ENCODE results near the gene ALPK3.
A peak's percentile ranks its signal among the peaks of the same experiment; 100 is the strongest.

Gene ALPK3

DNA sequence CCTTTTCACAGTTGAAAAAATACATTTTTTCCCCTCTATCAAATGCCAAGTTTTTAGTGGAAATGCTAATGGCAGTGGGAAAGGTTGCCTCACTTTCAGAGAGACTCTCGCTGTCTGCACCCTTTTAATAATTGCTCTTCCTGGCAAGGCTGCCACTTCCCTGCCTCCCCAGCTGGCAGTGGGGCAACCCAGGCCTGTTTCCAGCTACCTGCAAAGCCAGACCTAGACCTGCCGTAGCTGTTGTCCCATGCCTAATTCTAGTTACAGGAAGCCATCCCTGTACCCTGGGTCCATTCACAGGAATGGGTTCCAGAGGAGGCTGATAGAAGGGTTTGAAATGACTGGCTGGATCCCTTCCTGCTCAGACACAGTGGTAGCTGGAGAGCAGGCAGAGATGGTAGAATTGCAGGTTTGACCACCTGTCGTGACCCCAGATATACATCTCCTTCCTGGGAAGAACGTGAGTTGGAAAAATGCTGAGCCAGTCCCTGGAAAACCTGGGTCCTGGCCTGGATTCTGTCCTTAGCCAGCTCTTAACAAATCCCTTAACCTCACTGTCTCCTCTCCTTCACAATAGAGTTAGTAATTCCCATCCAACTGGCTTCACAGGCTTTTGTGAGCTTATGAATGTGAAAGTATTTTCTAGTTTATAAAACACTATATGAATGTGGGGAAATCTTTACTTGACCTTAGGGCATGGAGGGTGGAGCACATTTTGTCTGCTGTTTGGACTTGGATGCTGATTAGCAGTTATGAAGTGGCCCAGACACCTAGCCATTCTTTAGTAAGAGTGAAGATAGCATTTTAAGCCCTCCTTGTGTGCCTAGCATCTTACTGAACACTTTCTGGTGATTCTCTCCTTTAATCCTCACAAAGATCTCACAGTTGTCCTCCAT, 12.9 kb upstream of the ALPK3 start:
- H3K27ac ChIP-seq (ENCODE audit: poor library complexity, severe bottlenecking) = no peak overlapping the region
- no peaks in the 10 kb centered on the region for H3K4me1 ChIP-seq (ENCODE audit: insufficient read depth, poor library complexity, severe bottlenecking)
- no peak; the same call in 2 of the 3 replicates for ATAC-seq (ENCODE audit: low read depth)
- no peaks in the 10 kb centered on the region for H3K27me3 ChIP-seq (ENCODE audit: insufficient read depth, poor library complexity, severe bottlenecking)
- peaks cover 38% of the 10 kb centered on the region for H3K36me3 ChIP-seq (ENCODE audit: low read depth)
- H3K9me3 ChIP-seq (ENCODE audit: severe bottlenecking) = no peaks in the 10 kb centered on the region
- no peak for DNase-seq (ENCODE audit: low spot score)
- no peak overlapping the region for H3K4me3 ChIP-seq (ENCODE audit: severe bottlenecking)
- TF ChIP-seq, protein P1, sequence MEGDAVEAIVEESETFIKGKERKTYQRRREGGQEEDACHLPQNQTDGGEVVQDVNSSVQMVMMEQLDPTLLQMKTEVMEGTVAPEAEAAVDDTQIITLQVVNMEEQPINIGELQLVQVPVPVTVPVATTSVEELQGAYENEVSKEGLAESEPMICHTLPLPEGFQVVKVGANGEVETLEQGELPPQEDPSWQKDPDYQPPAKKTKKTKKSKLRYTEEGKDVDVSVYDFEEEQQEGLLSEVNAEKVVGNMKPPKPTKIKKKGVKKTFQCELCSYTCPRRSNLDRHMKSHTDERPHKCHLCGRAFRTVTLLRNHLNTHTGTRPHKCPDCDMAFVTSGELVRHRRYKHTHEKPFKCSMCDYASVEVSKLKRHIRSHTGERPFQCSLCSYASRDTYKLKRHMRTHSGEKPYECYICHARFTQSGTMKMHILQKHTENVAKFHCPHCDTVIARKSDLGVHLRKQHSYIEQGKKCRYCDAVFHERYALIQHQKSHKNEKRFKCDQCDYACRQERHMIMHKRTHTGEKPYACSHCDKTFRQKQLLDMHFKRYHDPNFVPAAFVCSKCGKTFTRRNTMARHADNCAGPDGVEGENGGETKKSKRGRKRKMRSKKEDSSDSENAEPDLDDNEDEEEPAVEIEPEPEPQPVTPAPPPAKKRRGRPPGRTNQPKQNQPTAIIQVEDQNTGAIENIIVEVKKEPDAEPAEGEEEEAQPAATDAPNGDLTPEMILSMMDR (IDR thresholded peaks at IDR 0.05; ENCODE audit: poor library complexity, severe bottlenecking) = no peak

DNA sequence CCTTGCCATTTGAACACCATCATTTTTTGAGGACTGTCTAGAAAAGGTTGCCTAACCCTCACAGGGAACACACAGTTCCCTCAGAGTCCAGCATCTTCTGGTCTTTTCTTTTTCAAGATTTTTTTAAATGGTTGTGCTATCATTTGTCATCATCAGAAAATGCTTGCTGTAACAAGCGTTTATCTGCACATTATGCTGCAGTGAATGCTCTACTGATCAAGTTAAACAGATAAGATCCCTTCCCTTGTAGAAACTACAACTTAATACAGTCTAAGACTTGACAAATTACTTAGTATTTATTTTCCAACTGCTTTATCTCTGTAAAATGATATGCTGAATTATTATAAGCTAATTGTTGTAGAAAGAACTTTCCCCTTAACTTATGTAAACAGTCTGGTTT, 11.9 kb upstream of the ALPK3 start:
- Histone ChIP-seq H3K4me1 (ENCODE audit: insufficient read depth, poor library complexity, severe bottlenecking) (no peaks in the 10 kb centered on the region), H3K4me3 (ENCODE audit: severe bottlenecking) (no peak overlapping the region), H3K27me3 (ENCODE audit: insufficient read depth, poor library complexity, severe bottlenecking) (no peaks in the 10 kb centered on the region), H3K27ac (ENCODE audit: poor library complexity, severe bottlenecking) (no peak overlapping the region), H3K9me3 (ENCODE audit: severe bottlenecking) (no peaks in the 10 kb centered on the region), H3K36me3 (ENCODE audit: low read depth) (peaks cover 28% of the 10 kb centered on the region)
- no peak for DNase-seq (ENCODE audit: low spot score)
- no peak for ATAC-seq (ENCODE audit: low read depth)
- TF ChIP-seq, protein P1 (IDR thresholded peaks at IDR 0.05; ENCODE audit: poor library complexity, severe bottlenecking) = no peak

DNA sequence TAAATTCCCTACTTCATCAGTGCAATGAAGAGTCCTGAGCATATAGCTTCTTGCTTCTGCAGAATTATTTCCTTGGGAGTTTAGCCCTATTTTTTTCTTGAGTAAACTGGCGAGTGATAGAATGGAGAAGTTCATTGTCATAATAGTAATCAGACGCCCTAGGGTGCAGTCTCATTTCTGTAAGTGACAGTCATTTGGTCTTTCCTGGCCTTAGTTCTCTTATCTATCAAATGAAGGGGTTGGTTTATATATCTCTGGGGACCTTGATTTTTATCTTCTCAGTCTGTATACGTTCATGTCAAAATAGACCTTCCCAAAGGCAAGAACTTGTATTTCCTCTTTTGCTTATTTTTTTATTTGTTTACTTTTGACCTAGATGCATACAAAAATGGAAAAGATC, 9.9 kb upstream of the ALPK3 start:
- no peak for ATAC-seq (ENCODE audit: low read depth)
- DNase-seq (ENCODE audit: low spot score) = no peak
- Histone ChIP-seq H3K27ac (ENCODE audit: poor library complexity, severe bottlenecking) (no peak overlapping the region), H3K36me3 (ENCODE audit: low read depth) (peaks cover 12% of the 10 kb centered on the region), H3K4me3 (ENCODE audit: severe bottlenecking) (no peak overlapping the region), H3K9me3 (ENCODE audit: severe bottlenecking) (no peaks in the 10 kb centered on the region), H3K4me1 (ENCODE audit: insufficient read depth, poor library complexity, severe bottlenecking) (no peaks in the 10 kb centered on the region), H3K27me3 (ENCODE audit: insufficient read depth, poor library complexity, severe bottlenecking) (no peaks in the 10 kb centered on the region)
- TF ChIP-seq, protein P1 (IDR thresholded peaks at IDR 0.05; ENCODE audit: poor library complexity, severe bottlenecking) = no peak

DNA sequence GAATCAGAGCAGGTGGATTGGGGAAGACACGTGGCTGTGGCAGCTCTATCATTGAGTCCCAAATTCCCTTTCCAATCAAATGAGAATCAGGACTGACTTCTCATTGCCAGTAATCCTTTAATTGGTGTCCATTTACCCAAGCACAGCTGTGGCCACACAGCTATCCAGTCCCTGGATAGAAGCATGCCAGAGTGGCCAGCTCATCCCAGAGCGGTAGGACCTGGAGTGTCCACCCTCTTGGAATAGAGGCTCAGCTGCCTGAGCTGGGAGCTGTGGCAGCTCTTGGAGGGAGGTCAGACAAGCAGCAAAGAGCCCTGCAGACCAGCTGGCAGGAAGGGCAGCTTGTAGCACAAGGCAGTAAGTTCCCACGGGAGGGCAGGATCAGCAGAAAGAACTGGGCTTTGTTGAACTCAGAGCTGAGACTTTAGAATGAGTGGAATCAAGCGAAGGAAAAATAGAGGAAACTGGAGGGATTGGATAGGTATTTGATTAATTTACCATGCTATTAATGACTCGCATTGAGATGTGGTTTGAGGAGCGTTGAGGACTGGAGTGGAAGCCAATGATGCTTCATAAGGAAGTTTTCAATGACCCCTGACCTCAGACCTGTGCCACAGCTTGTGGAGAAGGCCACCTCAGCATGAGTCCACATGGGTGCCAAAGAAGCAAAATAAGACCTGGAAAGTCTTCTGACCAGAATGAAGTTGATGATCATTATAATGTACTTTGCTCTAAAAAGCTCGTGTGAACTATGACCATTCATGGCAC, 6.9 kb upstream of the ALPK3 start:
- H3K27me3 ChIP-seq (ENCODE audit: insufficient read depth, poor library complexity, severe bottlenecking) = no peaks in the 10 kb centered on the region
- H3K4me1 ChIP-seq (ENCODE audit: insufficient read depth, poor library complexity, severe bottlenecking) = no peaks in the 10 kb centered on the region
- H3K27ac ChIP-seq (ENCODE audit: poor library complexity, severe bottlenecking) = no peak overlapping the region
- H3K9me3 ChIP-seq (ENCODE audit: severe bottlenecking) = no peaks in the 10 kb centered on the region
- no peak for DNase-seq (ENCODE audit: low spot score)
- ATAC-seq (ENCODE audit: low read depth) = peak; percentile 34
- TF ChIP-seq, protein P1 (IDR thresholded peaks at IDR 0.05; ENCODE audit: poor library complexity, severe bottlenecking) = no peak
- peaks cover 5% of the 10 kb centered on the region for H3K36me3 ChIP-seq (ENCODE audit: low read depth)
- H3K4me3 ChIP-seq (ENCODE audit: severe bottlenecking) = no peak overlapping the region
